Neural cell (in vitro differentiated cells): Measurements from ENCODE around the gene HDLBP. TPM values are rescaled to one million over a fixed set of nuclear protein-coding genes. Genes with fewer than 3 reads are reported as not detected.

ENCODE experiments used
- H2AFZ ChIP-seq: fragments of 200-600, 300-800 bp; sonication (generic), shearing (Covaris generic); 2 replicates; pipeline ENCODE4 v1.6.0; 2014; ENCODE audit warnings: low read depth, mild to moderate bottlenecking, antibody characterized with exemption, low read length, moderate library complexity
- H3F3A ChIP-seq: fragments of 200-600 bp; shearing (Covaris generic); 2 replicates; pipeline ENCODE4 v1.6.1; 2016; ENCODE audit warnings: mild to moderate bottlenecking, moderate library complexity, mixed read lengths, antibody characterized with exemption, low read length; ENCODE audit not compliant: insufficient read depth, poor library complexity, severe bottlenecking
- H3K27ac ChIP-seq: fragments of 200-600, 300-800 bp; sonication (generic), shearing (Covaris generic); 2 replicates; pipeline ENCODE4 v1.5.1; 2014; ENCODE audit warnings: mild to moderate bottlenecking, low read length, moderate library complexity
- H3K27me3 ChIP-seq: fragments of 300-800, 200-600 bp; sonication (generic), shearing (Covaris generic); 2 replicates; pipeline ENCODE4 v1.6.0; 2014; ENCODE audit warnings: mild to moderate bottlenecking, low read depth, low read length, moderate library complexity; ENCODE audit not compliant: insufficient read depth
- H3K36me3 ChIP-seq: fragments of 300-800, 200-600 bp; sonication (generic), shearing (Covaris generic); 2 replicates; pipeline ENCODE4 v1.5.1; 2014; ENCODE audit warnings: mild to moderate bottlenecking, antibody characterized with exemption, low read length, moderate library complexity; ENCODE audit not compliant: insufficient read depth
- H3K4me2 ChIP-seq: fragments of 300-800, 200-600 bp; sonication (generic), shearing (Covaris generic); 2 replicates; pipeline ENCODE4 v1.6.0; 2014; ENCODE audit warnings: mild to moderate bottlenecking, low read length
- H3K4me3 ChIP-seq: fragments of 300-800, 200-600 bp; sonication (generic), shearing (Covaris generic); 2 replicates; pipeline ENCODE4 v1.5.1; 2014; ENCODE audit warnings: mild to moderate bottlenecking, low read length, moderate library complexity
- H3K79me2 ChIP-seq: fragments of 200-600 bp; shearing (Covaris generic); replicated peaks from 2 replicates; pipeline ENCODE4 v1.6.0; 2014; ENCODE audit warnings: mild to moderate bottlenecking, low read length, moderate library complexity; ENCODE audit not compliant: insufficient read depth
- H3K9ac ChIP-seq: fragments of 300-800, 200-600 bp; sonication (generic), shearing (Covaris generic); 2 replicates; pipeline ENCODE4 v1.6.1; 2016; ENCODE audit warnings: mild to moderate bottlenecking, low read length, mixed read lengths
- H3K9me2 ChIP-seq: fragments of 200-600 bp; shearing (Covaris generic); 2 replicates; pipeline ENCODE4 v1.6.1; 2016; ENCODE audit warnings: mild to moderate bottlenecking, low read length, mixed read lengths; ENCODE audit not compliant: insufficient read depth
- H3K9me3 ChIP-seq: fragments of 200-600, 300-800 bp; sonication (generic), shearing (Covaris generic); 2 replicates; pipeline ENCODE4 v1.6.1; 2016; ENCODE audit warnings: mild to moderate bottlenecking, mixed run types, low read length, moderate library complexity, mixed read lengths
- H4K20me1 ChIP-seq: fragments of 200-600 bp; shearing (Covaris generic); 2 replicates; pipeline ENCODE4 v1.6.1; 2016; ENCODE audit warnings: mild to moderate bottlenecking, mixed run types; ENCODE audit not compliant: insufficient read depth
- EP300 ChIP-seq: fragments of 450-650 bp; conservative IDR thresholded peaks from 2 replicates; pipeline ENCODE4 v1.6.1; 2014; ENCODE audit warnings: antibody characterized with exemption, mild to moderate bottlenecking, moderate library complexity; ENCODE audit not compliant: poor library complexity, severe bottlenecking
- EZH2 ChIP-seq: fragments of 200-600, 300-800 bp; shearing (Covaris generic), sonication (generic); IDR thresholded peaks from 2 replicates; pipeline ENCODE4 v1.6.1; 2014; ENCODE audit warnings: antibody characterized with exemption, low read length, borderline replicate concordance, mild to moderate bottlenecking; ENCODE audit not compliant: insufficient read depth, poor library complexity, severe bottlenecking
- MXI1 ChIP-seq: fragments of 450-650 bp; conservative IDR thresholded peaks from 2 replicates; pipeline ENCODE4 v1.6.1; 2014; ENCODE audit warnings: antibody characterized with exemption, mild to moderate bottlenecking; ENCODE audit not compliant: poor library complexity, severe bottlenecking
- POLR2AphosphoS5 ChIP-seq: IDR thresholded peaks from 2 replicates; pipeline ENCODE4 v1.6.1; 2012
- RAD21 ChIP-seq: fragments of 450-650 bp; conservative IDR thresholded peaks from 2 replicates; pipeline ENCODE4 v1.6.1; 2014; ENCODE audit warnings: antibody characterized with exemption, mild to moderate bottlenecking, moderate library complexity
- SMC3 ChIP-seq: fragments of 450-650 bp; conservative IDR thresholded peaks from 2 replicates; pipeline ENCODE4 v1.6.1; 2014; ENCODE audit warnings: antibody characterized with exemption, mild to moderate bottlenecking, moderate library complexity; ENCODE audit not compliant: poor library complexity
- TAF1 ChIP-seq: IDR thresholded peaks from 2 replicates; pipeline ENCODE4 v1.6.1; 2012; ENCODE audit warnings: low read depth
- polyA plus RNA-seq: library from polyadenylated mRNA; depleted of rRNA; stranded (reverse); fragments of >200 nt; gene quantifications from 2 replicates; pipeline ENCODE4 v1.2.3, GENCODE V29; 2014
- TF ChIP-seq, protein P1 (sequence below): IDR thresholded peaks from 2 replicates; pipeline ENCODE4 v1.6.1; 2012; ENCODE audit warnings: borderline replicate concordance
- TF ChIP-seq, protein P2 (sequence below): fragments of 450-650 bp; IDR thresholded peaks from 2 replicates; pipeline ENCODE4 v1.5.1; 2014; ENCODE audit warnings: antibody characterized with exemption, mild to moderate bottlenecking, moderate library complexity; ENCODE audit not compliant: poor library complexity, severe bottlenecking

Gene HDLBP
- polyA plus RNA-seq, 1 donor from 2014 or later = 61.9 TPM

DNA sequence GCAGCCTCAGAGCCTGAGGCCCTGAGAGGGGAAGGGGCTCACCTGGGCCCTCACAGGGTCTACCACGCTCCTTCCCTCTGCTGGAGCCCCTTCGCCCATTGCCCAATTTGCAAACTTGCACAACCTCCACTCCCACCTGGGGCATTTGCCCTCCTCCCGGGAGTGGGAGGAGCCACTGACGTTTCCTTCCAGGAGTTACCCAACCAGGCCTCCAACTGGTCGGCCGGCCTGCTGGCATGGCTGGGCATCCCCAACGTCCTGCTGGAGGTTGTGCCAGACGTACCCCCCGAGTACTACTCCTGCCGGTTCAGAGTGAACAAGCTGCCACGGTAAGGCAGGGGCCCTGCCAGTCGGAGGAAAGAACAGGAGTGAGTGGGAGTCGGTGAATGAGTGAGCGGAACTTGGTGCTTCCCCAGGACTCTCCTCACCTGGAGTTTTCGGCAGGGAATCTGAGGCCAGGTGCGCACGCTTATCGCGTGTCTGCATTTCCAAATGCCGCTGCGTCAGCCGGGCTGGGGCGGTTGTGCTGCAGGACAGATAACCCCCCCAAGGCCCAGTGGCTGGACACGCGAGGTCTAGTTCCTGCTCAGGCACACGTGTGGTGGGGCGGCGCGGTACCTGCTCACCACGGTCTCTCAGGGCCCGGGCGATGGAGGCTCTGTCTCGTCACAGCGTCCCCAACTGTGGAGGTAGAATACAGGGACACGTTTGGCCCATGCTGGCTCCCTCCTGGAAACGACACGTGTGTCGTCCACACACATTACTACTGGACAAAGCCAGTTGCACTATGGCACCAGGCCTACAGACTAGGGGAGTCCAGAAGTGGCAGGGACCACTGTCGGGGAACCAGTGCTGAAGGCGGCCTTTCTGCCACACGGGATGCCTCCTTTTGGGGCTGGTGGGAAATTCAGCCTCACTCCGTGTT, 115.3 kb downstream of the HDLBP start:
- Histone ChIP-seq H3K4me2 (no peak overlapping the region), H3K9me3 (no peaks in the 10 kb centered on the region), H3K4me3 (no peak overlapping the region), H3K79me2 (no peaks in the 10 kb centered on the region), H2AFZ (no peak overlapping the region), H3K36me3 (no peaks in the 10 kb centered on the region), H3F3A (no peaks in the 10 kb centered on the region), H3K9ac (no peak overlapping the region), H3K27ac (no peak overlapping the region), H3K9me2 (no peaks in the 10 kb centered on the region), H3K27me3 (no peaks in the 10 kb centered on the region), H4K20me1 (no peaks in the 10 kb centered on the region)
- no peak for TF ChIP-seq POLR2AphosphoS5
- TF ChIP-seq RAD21 = no peak
- TF ChIP-seq MXI1 = no peak
- TF ChIP-seq SMC3 = no peak
- TF ChIP-seq, protein P1, sequence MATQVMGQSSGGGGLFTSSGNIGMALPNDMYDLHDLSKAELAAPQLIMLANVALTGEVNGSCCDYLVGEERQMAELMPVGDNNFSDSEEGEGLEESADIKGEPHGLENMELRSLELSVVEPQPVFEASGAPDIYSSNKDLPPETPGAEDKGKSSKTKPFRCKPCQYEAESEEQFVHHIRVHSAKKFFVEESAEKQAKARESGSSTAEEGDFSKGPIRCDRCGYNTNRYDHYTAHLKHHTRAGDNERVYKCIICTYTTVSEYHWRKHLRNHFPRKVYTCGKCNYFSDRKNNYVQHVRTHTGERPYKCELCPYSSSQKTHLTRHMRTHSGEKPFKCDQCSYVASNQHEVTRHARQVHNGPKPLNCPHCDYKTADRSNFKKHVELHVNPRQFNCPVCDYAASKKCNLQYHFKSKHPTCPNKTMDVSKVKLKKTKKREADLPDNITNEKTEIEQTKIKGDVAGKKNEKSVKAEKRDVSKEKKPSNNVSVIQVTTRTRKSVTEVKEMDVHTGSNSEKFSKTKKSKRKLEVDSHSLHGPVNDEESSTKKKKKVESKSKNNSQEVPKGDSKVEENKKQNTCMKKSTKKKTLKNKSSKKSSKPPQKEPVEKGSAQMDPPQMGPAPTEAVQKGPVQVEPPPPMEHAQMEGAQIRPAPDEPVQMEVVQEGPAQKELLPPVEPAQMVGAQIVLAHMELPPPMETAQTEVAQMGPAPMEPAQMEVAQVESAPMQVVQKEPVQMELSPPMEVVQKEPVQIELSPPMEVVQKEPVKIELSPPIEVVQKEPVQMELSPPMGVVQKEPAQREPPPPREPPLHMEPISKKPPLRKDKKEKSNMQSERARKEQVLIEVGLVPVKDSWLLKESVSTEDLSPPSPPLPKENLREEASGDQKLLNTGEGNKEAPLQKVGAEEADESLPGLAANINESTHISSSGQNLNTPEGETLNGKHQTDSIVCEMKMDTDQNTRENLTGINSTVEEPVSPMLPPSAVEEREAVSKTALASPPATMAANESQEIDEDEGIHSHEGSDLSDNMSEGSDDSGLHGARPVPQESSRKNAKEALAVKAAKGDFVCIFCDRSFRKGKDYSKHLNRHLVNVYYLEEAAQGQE = no peak
- TF ChIP-seq EZH2 = no peak
- TF ChIP-seq, protein P2, sequence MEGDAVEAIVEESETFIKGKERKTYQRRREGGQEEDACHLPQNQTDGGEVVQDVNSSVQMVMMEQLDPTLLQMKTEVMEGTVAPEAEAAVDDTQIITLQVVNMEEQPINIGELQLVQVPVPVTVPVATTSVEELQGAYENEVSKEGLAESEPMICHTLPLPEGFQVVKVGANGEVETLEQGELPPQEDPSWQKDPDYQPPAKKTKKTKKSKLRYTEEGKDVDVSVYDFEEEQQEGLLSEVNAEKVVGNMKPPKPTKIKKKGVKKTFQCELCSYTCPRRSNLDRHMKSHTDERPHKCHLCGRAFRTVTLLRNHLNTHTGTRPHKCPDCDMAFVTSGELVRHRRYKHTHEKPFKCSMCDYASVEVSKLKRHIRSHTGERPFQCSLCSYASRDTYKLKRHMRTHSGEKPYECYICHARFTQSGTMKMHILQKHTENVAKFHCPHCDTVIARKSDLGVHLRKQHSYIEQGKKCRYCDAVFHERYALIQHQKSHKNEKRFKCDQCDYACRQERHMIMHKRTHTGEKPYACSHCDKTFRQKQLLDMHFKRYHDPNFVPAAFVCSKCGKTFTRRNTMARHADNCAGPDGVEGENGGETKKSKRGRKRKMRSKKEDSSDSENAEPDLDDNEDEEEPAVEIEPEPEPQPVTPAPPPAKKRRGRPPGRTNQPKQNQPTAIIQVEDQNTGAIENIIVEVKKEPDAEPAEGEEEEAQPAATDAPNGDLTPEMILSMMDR = no peak
- TF ChIP-seq TAF1 = no peak
- TF ChIP-seq EP300 = no peak

DNA sequence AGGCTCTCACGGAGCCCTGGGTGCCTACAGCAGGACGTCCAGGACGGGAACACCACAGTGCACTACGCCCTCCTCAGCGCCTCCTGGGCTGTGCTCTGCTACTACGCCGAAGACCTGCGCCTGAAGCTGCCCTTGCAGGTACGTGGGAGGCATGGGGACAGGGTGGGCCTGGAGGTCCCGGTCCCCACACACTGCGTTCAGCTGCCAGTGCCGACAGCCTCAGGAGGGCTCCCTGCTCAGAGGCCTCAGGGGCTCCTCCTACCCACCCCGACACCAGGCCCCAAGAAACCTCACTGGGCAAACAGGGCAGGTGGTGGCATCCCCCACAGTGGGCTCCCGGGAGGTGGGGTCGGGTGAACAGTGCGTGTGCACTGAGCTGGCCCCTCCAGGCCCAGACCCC, 116.2 kb downstream of the HDLBP start:
- TF ChIP-seq POLR2AphosphoS5 (no peak), EZH2 (no peak), SMC3 (no peak), EP300 (no peak), TAF1 (no peak), MXI1 (no peak), RAD21 (no peak)
- TF ChIP-seq, protein P2 = no peak
- TF ChIP-seq, protein P1 = no peak
- H3K27me3 ChIP-seq = no peaks in the 10 kb centered on the region
- H3K9me3 ChIP-seq = no peaks in the 10 kb centered on the region
- no peak overlapping the region for H3K27ac ChIP-seq
- no peak overlapping the region for H3K4me2 ChIP-seq
- no peak overlapping the region for H3K9ac ChIP-seq
- no peaks in the 10 kb centered on the region for H3K79me2 ChIP-seq
- no peaks in the 10 kb centered on the region for H3K36me3 ChIP-seq
- no peaks in the 10 kb centered on the region for H4K20me1 ChIP-seq
- no peak overlapping the region for H2AFZ ChIP-seq
- no peaks in the 10 kb centered on the region for H3F3A ChIP-seq
- no peak overlapping the region for H3K4me3 ChIP-seq
- no peaks in the 10 kb centered on the region for H3K9me2 ChIP-seq
